Fibroblast of pulmonary artery (primary cell): Measurements from ENCODE around the gene SMTNL2.

Experiments used
- DNase-seq: peaks from one replicate; pipeline ENCODE4 v3.0.0-alpha.2; 2010; ENCODE audit warnings: low read depth
- H3K4me3 ChIP-seq: replicated peaks from 2 replicates; pipeline ENCODE4 v1.5.1; 2011; ENCODE audit warnings: low read depth, mild to moderate bottlenecking, control low read depth, low read length, moderate library complexity
- TF ChIP-seq, protein P1 (sequence below): IDR thresholded peaks from 2 replicates; pipeline ENCODE4 v1.5.1; 2011; ENCODE audit warnings: mild to moderate bottlenecking, control low read depth, low read length, inconsistent platforms; ENCODE audit errors: missing control alignments

SMTNL2 gene

GRCh38 chr17:4538236-4539002 is 45.9 kb upstream of the SMTNL2 start:
- TF ChIP-seq, protein P1, sequence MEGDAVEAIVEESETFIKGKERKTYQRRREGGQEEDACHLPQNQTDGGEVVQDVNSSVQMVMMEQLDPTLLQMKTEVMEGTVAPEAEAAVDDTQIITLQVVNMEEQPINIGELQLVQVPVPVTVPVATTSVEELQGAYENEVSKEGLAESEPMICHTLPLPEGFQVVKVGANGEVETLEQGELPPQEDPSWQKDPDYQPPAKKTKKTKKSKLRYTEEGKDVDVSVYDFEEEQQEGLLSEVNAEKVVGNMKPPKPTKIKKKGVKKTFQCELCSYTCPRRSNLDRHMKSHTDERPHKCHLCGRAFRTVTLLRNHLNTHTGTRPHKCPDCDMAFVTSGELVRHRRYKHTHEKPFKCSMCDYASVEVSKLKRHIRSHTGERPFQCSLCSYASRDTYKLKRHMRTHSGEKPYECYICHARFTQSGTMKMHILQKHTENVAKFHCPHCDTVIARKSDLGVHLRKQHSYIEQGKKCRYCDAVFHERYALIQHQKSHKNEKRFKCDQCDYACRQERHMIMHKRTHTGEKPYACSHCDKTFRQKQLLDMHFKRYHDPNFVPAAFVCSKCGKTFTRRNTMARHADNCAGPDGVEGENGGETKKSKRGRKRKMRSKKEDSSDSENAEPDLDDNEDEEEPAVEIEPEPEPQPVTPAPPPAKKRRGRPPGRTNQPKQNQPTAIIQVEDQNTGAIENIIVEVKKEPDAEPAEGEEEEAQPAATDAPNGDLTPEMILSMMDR = no peak
- DNase-seq = no peak
- no peak overlapping the region for H3K4me3 ChIP-seq

GRCh38 chr17:4539025-4539424 is 45.3 kb upstream of the SMTNL2 start:
- DNase-seq = no peak
- TF ChIP-seq, protein P1 = no peak
- no peak overlapping the region for H3K4me3 ChIP-seq

DNA sequence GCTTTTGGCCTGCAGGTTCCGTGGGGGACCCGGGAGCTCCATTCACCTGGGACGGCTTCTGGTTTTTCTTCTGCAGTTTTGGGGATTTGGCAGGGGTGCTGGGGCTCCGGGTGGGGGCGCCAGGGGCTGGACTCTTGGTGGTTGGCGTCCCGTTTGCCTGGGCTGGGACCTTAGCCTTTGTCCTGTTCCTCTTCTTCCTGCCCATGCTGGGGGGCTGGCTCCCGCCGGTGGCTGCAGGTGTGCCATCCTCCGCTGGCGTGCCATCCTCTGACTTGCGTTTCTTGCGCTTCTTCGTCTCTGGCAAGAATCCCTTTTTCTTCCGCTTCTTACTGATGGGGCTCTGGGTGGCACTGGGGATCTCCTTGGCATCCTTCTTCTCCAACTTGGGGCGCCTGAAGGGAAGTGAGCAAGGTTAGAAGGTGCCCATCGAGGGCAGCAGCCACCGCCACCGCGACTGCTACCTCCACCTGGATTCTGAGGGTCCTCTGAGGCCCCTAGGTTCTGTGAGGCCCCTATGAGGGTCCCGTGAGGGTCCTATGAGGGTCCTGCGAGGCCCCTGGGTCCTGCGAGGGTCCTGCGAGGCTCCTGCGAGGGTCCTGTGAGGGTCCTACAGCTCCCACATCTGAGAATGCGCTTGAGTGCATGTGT is 44.6 kb upstream of the SMTNL2 start:
- DNase-seq = no peak
- TF ChIP-seq, protein P1 = no peak
- H3K4me3 ChIP-seq = no peak overlapping the region

DNA sequence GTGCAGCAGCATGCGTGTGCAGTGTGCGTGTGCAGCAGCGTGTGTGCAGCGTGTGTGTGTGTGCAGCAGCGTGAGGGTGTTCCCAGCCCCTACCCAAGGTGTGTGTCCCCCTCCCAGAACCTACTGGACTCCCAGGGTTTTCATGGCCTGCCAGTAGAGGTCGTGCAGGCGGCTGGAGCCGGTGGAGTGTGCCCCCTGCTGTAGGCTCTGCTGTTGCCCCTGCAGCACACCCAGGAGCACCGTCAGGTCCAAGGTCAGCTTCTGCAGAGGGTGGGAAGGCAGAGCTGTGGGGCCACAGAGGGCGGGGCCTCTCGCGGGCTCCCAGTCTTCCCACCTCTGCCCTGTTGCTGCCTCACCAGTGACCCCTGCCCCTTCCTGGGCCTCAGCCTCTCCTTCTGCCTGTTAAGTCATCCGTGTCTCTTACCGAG is 44.1 kb upstream of the SMTNL2 start:
- no peak overlapping the region for H3K4me3 ChIP-seq
- DNase-seq = no peak
- TF ChIP-seq, protein P1 = no peak

GRCh38 chr17:4540687-4541327 is 43.5 kb upstream of the SMTNL2 start:
- DNase-seq = no peak
- TF ChIP-seq, protein P1 = no peak
- no peak overlapping the region for H3K4me3 ChIP-seq

DNA sequence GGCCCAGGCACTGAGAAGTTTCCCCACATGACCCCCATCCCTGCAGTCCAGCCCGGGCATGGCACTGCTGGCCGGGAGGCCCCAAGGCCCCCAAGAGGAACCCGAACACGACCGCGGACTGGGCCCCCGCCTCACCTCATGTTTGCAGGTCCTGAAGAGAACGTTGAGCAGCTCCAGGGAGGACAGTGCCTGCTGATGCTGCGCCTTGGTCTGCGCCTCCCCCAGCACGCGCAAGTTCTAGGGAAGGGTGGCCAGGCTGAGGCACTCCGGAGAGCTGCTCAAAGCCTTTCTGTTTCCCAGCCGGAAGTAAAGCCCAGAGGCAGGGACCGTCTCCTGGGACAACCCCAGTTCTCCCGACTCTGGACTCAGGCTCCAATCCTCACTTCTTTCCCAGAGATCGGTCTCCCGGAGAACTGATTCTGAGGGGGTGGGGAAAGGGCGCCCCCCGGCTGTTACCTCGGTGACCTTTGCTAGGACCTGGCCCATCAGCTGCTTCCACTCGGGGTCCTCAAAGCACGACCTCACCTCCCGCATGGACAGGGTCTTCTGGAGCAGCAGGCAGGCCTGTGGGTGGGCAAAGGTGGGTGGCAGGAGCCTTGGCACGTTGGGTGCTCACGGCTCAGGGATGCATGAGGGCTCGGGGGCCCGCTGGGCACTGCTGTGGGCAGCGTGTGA is 42.9 kb upstream of the SMTNL2 start:
- no peak for DNase-seq
- no peak overlapping the region for H3K4me3 ChIP-seq
- TF ChIP-seq, protein P1 = no peak
